Type B pancreatic cell (in vitro differentiated cells): ENCODE results near the gene PPP1R15B. TPM values are rescaled to one million over a fixed set of nuclear protein-coding genes. Genes with fewer than 3 reads are reported as not detected.

ENCODE experiments used
- DNase-seq: peaks from one replicate; pipeline ENCODE4 v3.0.0; 2021; ENCODE audit warnings: mixed read lengths; ENCODE audit not compliant: unreplicated experiment; ENCODE audit errors: extremely low spot score
- H3K27ac Mint-ChIP-seq: 2 replicates; pipeline ENCODE4 v1.8.0; 2021; ENCODE audit warnings: mild to moderate bottlenecking, mixed read lengths
- H3K27me3 Mint-ChIP-seq: 2 replicates; pipeline ENCODE4 v1.8.0; 2021; ENCODE audit warnings: mixed read lengths
- H3K36me3 Mint-ChIP-seq: 2 replicates; pipeline ENCODE4 v1.8.0; 2021; ENCODE audit warnings: mixed read lengths
- H3K4me1 Mint-ChIP-seq: one replicate; pipeline ENCODE4 v1.8.0; 2021; ENCODE audit warnings: mixed read lengths; ENCODE audit not compliant: unreplicated experiment
- H3K4me3 Mint-ChIP-seq: 2 replicates; pipeline ENCODE4 v1.8.0; 2021; ENCODE audit warnings: mild to moderate bottlenecking, mixed read lengths
- H3K9me3 Mint-ChIP-seq: 2 replicates; pipeline ENCODE4 v1.8.0; 2021; ENCODE audit warnings: mixed read lengths
- total RNA-seq: library from RNA; stranded (reverse); gene quantifications from 2 replicates; pipeline ENCODE4 v1.2.1, GENCODE V29; 2021; ENCODE audit warnings: low replicate concordance
- TF ChIP-seq, protein P1 (sequence below): fragments of 200-600 bp; sonication (generic); conservative IDR thresholded peaks from 2 replicates; pipeline ENCODE4 v1.5.0; 2021; ENCODE audit warnings: antibody characterized with exemption, mild to moderate bottlenecking

Gene PPP1R15B
- total RNA-seq, 1 donor from 2014 or later, result 43.3 TPM

DNA sequence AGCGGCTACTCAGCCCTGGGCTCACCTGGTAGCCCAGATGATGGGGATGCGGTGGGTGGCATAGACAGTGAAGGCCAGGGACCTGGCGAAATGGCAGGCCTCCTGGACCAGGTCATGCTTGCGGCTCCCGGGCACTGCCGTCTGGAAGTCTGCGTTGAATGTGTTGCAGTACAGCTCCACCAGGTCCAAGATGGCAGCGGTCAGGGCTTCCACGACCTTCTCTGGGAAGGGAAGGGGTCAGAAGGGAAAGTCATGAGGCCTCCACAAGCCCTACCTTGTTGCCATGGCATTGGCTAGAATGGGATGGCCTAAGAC is 44.2 kb upstream of the PPP1R15B start:
- no peaks in the 10 kb centered on the region for H3K9me3 Mint-ChIP-seq
- H3K4me1 Mint-ChIP-seq, result peaks cover 33% of the 10 kb centered on the region
- TF ChIP-seq, protein P1, sequence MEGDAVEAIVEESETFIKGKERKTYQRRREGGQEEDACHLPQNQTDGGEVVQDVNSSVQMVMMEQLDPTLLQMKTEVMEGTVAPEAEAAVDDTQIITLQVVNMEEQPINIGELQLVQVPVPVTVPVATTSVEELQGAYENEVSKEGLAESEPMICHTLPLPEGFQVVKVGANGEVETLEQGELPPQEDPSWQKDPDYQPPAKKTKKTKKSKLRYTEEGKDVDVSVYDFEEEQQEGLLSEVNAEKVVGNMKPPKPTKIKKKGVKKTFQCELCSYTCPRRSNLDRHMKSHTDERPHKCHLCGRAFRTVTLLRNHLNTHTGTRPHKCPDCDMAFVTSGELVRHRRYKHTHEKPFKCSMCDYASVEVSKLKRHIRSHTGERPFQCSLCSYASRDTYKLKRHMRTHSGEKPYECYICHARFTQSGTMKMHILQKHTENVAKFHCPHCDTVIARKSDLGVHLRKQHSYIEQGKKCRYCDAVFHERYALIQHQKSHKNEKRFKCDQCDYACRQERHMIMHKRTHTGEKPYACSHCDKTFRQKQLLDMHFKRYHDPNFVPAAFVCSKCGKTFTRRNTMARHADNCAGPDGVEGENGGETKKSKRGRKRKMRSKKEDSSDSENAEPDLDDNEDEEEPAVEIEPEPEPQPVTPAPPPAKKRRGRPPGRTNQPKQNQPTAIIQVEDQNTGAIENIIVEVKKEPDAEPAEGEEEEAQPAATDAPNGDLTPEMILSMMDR, result no peak
- DNase-seq, result no peak
- H3K27me3 Mint-ChIP-seq, result no peaks in the 10 kb centered on the region
- H3K4me3 Mint-ChIP-seq, result no peak overlapping the region
- H3K36me3 Mint-ChIP-seq, result peaks cover 44% of the 10 kb centered on the region
- H3K27ac Mint-ChIP-seq, result no peak overlapping the region

DNA sequence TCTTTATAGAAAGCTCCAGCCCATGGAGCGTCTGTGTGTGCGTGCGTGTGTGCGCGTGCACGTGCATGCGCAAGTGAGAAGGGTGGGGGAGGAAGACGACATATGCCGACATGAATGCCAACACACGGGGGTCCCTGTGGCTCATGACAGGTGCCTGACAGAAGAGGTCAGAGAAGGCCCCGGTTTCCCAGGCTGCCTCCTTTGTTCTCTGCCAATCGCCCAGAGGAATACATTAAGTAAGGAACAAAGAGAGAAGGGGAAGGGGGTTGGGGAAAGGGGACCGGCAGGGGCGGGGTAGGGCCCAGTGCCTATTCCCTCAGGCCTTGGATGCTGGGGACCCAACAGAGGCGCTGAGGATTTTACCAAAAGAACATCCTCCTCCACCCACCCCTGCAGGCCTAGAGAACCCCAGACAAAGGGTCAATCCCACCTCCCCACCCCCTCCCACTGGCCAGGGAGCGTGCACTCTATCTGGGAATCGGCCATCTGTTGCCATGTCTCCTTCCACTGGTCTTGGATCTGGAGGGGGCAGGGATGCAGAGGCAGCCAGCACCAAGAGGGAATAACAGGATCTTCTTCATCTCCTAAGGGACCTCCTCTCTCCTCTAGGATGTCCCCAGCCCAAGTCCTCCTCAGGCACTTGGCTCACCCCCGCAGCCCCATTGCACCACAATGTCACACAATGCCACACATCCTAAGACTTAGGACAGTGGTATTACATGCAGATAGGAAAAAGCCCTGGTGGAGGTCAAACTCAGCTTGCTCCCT is 43.6 kb upstream of the PPP1R15B start:
- Mint-ChIP-seq H3K27me3 (no peaks in the 10 kb centered on the region), H3K36me3 (peaks cover 42% of the 10 kb centered on the region), H3K4me3 (no peak overlapping the region), H3K4me1 (peaks cover 33% of the 10 kb centered on the region), H3K9me3 (no peaks in the 10 kb centered on the region), H3K27ac (peak overlapping the region; percentile 63)
- TF ChIP-seq, protein P1, result no peak
- no peak for DNase-seq

DNA sequence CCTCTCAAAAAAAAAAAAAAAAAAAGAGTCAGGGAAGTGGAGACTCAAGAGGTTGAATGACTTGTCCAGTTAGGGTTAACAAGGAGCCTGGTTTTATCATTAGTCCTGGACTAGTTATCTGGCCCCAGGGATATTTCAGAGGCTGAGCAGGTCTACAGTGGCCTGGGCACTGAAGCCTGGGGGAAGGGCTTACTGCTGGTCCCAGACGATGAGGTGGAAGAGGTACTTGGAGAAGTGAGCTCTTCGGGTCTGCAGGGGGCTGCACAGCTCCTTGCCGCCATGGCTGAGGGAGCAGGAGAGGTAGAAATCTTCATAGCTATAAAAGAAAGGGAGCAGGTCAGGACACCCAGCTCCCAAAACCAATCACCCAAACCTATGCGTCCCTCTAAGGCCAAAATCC is 42.9 kb upstream of the PPP1R15B start:
- DNase-seq, result no peak
- no peak overlapping the region for H3K4me3 Mint-ChIP-seq
- TF ChIP-seq, protein P1, result no peak
- no peaks in the 10 kb centered on the region for H3K27me3 Mint-ChIP-seq
- H3K4me1 Mint-ChIP-seq, result peaks cover 33% of the 10 kb centered on the region
- H3K9me3 Mint-ChIP-seq, result no peaks in the 10 kb centered on the region
- no peak overlapping the region for H3K27ac Mint-ChIP-seq
- peaks cover 36% of the 10 kb centered on the region for H3K36me3 Mint-ChIP-seq

DNA sequence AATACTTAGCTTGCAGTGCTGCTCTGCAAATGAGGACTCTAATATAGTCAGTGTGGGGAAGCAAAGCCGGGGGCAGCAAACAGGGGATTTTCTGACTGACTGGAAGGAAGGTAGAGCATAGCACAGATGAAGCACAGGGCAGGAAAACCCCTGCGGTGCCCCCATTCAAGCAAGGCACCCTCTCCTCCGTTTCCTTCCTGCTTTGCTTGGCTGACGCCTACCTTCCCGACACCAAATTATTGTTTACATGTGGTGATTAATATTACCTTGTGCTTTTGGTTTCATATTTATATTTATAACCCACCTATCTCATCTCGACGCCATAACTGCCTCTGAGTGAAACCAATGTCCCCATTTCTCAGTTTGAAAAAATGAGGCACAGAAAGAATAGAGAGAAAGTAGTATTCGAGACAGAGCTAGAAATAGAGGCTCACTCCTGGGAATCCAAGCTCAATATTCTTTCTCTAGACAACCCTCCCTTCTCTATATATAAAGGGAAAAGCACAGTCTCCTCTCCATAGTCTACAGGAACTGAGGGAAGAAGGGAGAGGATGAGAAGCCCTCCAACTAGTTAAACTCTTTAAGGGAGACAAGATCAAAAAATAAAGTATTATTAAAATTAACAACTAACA is 41.6 kb upstream of the PPP1R15B start:
- peaks cover 43% of the 10 kb centered on the region for H3K36me3 Mint-ChIP-seq
- no peak overlapping the region for H3K27ac Mint-ChIP-seq
- no peak overlapping the region for H3K4me3 Mint-ChIP-seq
- peaks cover 40% of the 10 kb centered on the region for H3K4me1 Mint-ChIP-seq
- TF ChIP-seq, protein P1, result no peak
- H3K27me3 Mint-ChIP-seq, result no peaks in the 10 kb centered on the region
- no peaks in the 10 kb centered on the region for H3K9me3 Mint-ChIP-seq
- DNase-seq, result no peak

DNA sequence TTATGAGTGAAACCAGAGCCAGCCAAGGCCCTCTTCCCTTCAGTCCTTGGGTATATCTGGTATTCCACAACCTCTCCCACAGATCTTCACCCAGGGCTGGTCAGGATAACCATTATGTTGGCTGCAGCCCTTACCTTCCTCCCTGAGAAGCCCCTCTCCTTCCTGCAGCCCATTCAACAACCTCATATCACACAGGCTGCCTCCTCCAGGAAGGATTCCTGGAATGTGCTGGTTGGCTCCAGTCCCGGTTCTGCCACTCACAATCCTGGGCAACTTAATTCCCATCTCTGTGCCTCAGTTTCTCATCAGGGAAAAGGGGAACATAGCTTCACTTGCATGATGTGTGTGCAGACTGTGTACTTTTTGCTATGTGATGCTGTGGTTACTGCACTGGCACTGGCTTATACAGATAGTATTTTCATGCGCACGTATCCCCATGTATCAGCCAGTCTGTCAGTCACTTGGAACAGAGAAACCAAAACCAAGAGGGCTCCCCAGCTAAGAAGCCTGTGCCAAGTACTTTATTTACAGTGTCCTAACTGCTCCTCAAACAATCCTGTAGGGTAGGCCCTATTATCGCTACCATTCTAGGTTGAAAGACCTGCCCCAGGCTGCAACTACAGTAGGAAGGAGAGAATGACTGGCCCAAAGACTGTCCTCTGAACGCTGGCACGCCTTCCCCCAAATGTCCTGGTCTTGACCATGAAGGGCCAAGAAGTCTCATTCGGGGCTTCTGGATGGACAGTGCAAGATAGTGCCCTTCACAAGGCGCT is 39.9 kb upstream of the PPP1R15B start:
- no peak overlapping the region for H3K4me3 Mint-ChIP-seq
- H3K9me3 Mint-ChIP-seq, result no peaks in the 10 kb centered on the region
- no peak for DNase-seq
- H3K27ac Mint-ChIP-seq, result peak overlapping the region; percentile 90
- H3K36me3 Mint-ChIP-seq, result peaks cover 38% of the 10 kb centered on the region
- TF ChIP-seq, protein P1, result no peak
- H3K4me1 Mint-ChIP-seq, result peaks cover 36% of the 10 kb centered on the region
- no peaks in the 10 kb centered on the region for H3K27me3 Mint-ChIP-seq
